GM06990 (cell line): ENCODE results near the gene CYTH3.

Experiments used
- DNase-seq: peaks from one replicate; pipeline ENCODE4 v3.0.0-alpha.2; 2011; ENCODE audit not compliant: insufficient read length; ENCODE audit errors: extremely low read depth
- H3K27me3 ChIP-seq: replicated peaks from 2 replicates; pipeline ENCODE4 v1.6.0; 2011; ENCODE audit warnings: low read length; ENCODE audit not compliant: control insufficient read depth, insufficient read depth
- H3K36me3 ChIP-seq: 2 replicates; pipeline ENCODE4 v1.5.1; 2011; ENCODE audit warnings: low read length; ENCODE audit not compliant: control insufficient read depth, insufficient read depth
- H3K4me3 ChIP-seq: replicated peaks from 2 replicates; pipeline ENCODE4 v1.5.1; 2011; ENCODE audit warnings: low read depth, mild to moderate bottlenecking, control low read depth, low read length
- TF ChIP-seq, protein P1 (sequence below): IDR thresholded peaks from 2 replicates; pipeline ENCODE4 v1.5.1; 2011; ENCODE audit warnings: low read length, control low read depth, mild to moderate bottlenecking, inconsistent platforms; ENCODE audit not compliant: insufficient read depth, poor library complexity, severe bottlenecking

The CYTH3 gene

DNA sequence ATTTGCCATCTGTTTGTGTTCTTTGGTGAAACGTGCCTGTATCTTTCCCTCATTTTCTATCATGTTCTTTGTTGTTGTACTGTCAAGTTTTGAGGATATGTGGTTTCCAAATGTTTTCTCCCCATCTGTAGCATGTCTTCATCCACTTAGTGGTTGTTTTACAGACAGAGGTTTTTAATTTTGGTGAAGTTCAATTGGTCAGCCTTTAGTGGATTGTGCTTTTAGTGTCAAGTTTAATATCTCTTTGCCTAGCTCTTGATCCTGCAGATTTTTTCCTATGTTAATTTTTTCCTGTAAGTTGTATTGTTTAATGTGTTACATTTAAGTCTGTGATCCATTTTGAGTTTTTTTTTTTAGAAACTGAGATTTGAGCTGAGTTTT, 145.3 kb downstream of the CYTH3 start:
- no peak for DNase-seq
- peaks cover 13% of the 10 kb centered on the region for H3K36me3 ChIP-seq
- no peak overlapping the region for H3K4me3 ChIP-seq
- no peaks in the 10 kb centered on the region for H3K27me3 ChIP-seq
- TF ChIP-seq, protein P1, sequence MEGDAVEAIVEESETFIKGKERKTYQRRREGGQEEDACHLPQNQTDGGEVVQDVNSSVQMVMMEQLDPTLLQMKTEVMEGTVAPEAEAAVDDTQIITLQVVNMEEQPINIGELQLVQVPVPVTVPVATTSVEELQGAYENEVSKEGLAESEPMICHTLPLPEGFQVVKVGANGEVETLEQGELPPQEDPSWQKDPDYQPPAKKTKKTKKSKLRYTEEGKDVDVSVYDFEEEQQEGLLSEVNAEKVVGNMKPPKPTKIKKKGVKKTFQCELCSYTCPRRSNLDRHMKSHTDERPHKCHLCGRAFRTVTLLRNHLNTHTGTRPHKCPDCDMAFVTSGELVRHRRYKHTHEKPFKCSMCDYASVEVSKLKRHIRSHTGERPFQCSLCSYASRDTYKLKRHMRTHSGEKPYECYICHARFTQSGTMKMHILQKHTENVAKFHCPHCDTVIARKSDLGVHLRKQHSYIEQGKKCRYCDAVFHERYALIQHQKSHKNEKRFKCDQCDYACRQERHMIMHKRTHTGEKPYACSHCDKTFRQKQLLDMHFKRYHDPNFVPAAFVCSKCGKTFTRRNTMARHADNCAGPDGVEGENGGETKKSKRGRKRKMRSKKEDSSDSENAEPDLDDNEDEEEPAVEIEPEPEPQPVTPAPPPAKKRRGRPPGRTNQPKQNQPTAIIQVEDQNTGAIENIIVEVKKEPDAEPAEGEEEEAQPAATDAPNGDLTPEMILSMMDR = no peak

DNA sequence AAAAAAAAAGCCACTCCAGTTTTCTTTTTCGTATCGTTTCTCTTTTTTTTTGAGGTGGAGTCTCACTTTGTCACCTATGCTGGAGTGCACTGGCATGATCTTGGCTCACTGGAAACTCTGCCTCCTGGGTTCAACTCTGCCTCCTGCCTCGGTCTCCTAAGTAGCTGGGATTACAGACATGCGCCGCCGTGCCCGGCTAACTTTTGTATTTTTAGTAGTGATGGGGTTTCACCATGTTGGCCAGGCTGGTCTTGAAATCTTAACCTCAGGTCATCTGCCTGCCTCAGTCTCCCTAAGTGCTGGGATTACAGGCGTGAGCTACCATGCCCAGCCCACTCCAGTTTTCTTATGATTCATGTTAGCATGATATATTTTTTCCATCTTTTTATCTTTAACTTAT, 148.6 kb downstream of the CYTH3 start:
- Histone ChIP-seq H3K4me3 (no peak overlapping the region), H3K27me3 (no peaks in the 10 kb centered on the region), H3K36me3 (peaks cover 16% of the 10 kb centered on the region)
- TF ChIP-seq, protein P1 = no peak
- DNase-seq = no peak

DNA sequence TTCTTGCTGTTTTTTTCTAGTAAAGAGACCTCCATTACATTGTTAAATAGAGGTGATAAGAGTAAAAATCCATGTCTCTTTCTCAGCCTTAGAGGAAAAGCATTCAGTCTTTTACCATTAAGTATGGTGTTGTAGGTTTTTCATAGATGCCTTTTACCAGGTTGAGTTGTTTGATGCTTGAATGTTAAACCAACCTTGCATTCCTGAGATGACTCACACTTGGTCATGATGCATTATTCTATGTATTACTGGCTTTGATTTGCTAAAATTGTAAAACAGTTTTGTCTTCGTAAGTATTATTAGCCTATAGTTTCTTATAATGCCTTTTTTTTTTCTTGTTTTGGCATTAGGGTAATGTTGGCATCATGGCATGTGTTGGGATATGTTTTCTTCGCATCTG, 151.3 kb downstream of the CYTH3 start:
- peaks cover 16% of the 10 kb centered on the region for H3K36me3 ChIP-seq
- no peak overlapping the region for H3K4me3 ChIP-seq
- no peak for DNase-seq
- TF ChIP-seq, protein P1 = no peak
- no peaks in the 10 kb centered on the region for H3K27me3 ChIP-seq

DNA sequence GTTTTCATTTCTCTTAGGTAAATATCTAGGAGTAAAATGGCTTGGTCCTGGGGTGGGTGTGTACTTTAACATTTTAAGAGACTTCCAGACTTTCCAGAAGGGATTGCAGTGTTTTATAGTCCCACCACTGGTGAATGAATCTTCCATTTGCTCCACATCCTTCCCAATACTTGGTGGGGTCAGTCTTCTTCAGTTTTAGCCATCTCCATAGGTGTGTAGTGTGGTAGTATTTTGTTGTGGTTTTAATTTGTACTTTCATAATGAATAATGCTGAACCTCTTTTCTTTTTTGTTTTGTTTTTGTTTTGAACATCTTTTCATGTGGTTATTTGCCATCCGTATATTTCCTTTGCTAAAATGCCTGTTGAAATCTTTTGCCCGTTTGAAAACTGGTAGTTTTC, 154.9 kb downstream of the CYTH3 start:
- Histone ChIP-seq H3K27me3 (no peaks in the 10 kb centered on the region), H3K4me3 (no peak overlapping the region), H3K36me3 (peaks cover 19% of the 10 kb centered on the region)
- TF ChIP-seq, protein P1 = no peak
- DNase-seq = no peak

DNA sequence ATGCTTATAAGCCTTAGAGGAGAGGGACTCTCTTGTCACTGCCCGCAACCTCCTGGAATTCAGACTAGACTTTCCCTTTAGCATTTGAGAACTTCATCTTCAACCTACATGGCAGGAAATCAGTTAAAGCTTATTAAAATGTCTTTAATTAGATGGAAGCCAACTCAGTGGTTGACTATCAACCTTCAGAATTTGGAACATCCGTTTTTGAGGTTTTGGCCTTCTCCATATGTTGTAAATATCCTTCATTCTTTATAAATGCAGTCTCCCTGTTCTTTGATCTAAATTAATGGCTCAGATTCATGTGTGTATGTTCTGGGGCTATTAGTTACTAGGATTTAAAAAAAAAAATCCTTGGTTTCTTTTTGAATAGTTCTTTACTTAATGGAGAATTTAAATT, 156.2 kb downstream of the CYTH3 start:
- peaks cover 13% of the 10 kb centered on the region for H3K36me3 ChIP-seq
- no peak overlapping the region for H3K4me3 ChIP-seq
- DNase-seq = no peak
- H3K27me3 ChIP-seq = no peaks in the 10 kb centered on the region
- TF ChIP-seq, protein P1 = no peak
